ENCODE data around the gene VPS8.

The VPS8 gene

GRCh38 chr3:185089343-185089742, 277.4 kb downstream of the VPS8 start:
- no peak for DNase-seq (ENCODE audit: low read depth in 2 of 2)

- DNase-seq (ENCODE audit: low read depth in 2 of 2): no peak
These were observed 277.8 kb downstream of the VPS8 start for GRCh38 chr3:185089751-185090150.

GRCh38 chr3:185090811-185091210, 278.8 kb downstream of the VPS8 start:
- DNase-seq (ENCODE audit: low read depth in 2 of 2): no peak

GRCh38 chr3:185093116-185093515, 281.1 kb downstream of the VPS8 start:
- DNase-seq (ENCODE audit: low read depth in 2 of 2): no peak

GRCh38 chr3:185094697-185095096, 282.7 kb downstream of the VPS8 start:
- no peak for DNase-seq (ENCODE audit: low read depth in 2 of 2)

Measured in activated CD4-positive, alpha-beta T cell treated with anti-CD3 and anti-CD28 coated beads for 24 hours (primary cell).